Measurements from ENCODE around the gene BFSP1. TPM values are rescaled to one million over a fixed set of nuclear protein-coding genes. Genes with fewer than 3 reads are reported as not detected.

Gene BFSP1
- total RNA-seq, 1 experiment from 2014 or later = 3.9 TPM

DNA sequence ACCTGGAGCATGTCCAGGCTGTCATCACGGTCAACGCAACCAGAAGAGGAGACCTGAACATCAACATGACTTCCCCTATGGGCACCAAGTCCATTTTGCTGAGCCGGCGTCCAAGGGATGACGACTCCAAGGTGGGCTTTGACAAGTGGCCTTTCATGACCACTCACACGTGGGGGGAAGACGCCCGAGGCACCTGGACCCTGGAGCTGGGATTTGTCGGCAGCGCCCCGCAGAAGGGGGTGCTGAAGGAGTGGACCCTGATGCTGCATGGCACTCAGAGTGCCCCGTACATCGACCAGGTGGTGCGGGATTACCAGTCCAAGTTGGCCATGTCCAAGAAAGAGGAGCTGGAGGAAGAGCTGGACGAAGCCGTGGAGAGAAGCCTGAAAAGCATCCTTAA, 49.5 kb downstream of the BFSP1 start:
- peaks cover 26% of the 10 kb centered on the region for H3K27me3 Mint-ChIP-seq (ENCODE audit: insufficient read depth, unreplicated experiment)
- no peaks in the 10 kb centered on the region for H3K4me1 Mint-ChIP-seq (ENCODE audit: insufficient read depth, unreplicated experiment)
- ChIA-PET CTCF (interaction anchor here (0.6 to 1.2 kb wide), 6 partner anchors 17 to 682 kb away, joined by 3 read pairs; no protein-coding TSS in a partner anchor), POLR2A (no interaction called here)
- no peaks in the 10 kb centered on the region for H3K9me3 Mint-ChIP-seq (ENCODE audit: unreplicated experiment)
- intact Hi-C loops (cut with micrococcal nuclease) = no loop called here
- H3K4me3 Mint-ChIP-seq (ENCODE audit: unreplicated experiment) = no peak overlapping the region
- TF ChIP-seq, protein P1, sequence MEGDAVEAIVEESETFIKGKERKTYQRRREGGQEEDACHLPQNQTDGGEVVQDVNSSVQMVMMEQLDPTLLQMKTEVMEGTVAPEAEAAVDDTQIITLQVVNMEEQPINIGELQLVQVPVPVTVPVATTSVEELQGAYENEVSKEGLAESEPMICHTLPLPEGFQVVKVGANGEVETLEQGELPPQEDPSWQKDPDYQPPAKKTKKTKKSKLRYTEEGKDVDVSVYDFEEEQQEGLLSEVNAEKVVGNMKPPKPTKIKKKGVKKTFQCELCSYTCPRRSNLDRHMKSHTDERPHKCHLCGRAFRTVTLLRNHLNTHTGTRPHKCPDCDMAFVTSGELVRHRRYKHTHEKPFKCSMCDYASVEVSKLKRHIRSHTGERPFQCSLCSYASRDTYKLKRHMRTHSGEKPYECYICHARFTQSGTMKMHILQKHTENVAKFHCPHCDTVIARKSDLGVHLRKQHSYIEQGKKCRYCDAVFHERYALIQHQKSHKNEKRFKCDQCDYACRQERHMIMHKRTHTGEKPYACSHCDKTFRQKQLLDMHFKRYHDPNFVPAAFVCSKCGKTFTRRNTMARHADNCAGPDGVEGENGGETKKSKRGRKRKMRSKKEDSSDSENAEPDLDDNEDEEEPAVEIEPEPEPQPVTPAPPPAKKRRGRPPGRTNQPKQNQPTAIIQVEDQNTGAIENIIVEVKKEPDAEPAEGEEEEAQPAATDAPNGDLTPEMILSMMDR (IDR thresholded peaks at IDR 0.05; ENCODE audit: unreplicated experiment) = no peak
- no TSS peak for BruUV-seq (replicated peaks)
- no peak for DNase-seq (ENCODE audit: unreplicated experiment)
- H3K36me3 Mint-ChIP-seq (ENCODE audit: insufficient read depth, unreplicated experiment) = no peaks in the 10 kb centered on the region
- no peak overlapping the region for H3K27ac Mint-ChIP-seq (ENCODE audit: low read depth, unreplicated experiment)

DNA sequence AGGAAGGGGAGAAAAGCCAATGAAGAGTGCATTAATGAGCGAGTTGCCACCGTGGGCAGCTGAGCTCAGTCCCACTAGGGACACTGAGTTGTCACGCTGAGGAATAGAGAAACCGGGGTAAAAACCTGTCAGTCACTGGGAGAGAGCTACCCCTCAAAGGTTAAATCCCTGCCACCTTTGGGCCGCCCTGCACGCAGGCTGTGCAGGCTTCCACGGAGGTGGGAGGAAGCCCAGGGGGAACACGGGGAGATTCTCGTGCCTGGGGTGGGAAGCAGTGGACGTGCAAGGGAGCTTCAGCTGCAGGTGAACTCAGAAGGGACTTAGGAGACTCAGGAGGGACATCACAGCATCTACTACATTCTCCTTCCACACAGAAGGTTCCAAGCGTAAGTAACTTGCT, 50.5 kb downstream of the BFSP1 start:
- TF ChIP-seq, protein P1 (IDR thresholded peaks at IDR 0.05; ENCODE audit: unreplicated experiment) = no peak
- BruUV-seq (replicated peaks) = no TSS peak
- ChIA-PET CTCF (interaction anchor here (1.2 kb wide), 1 partner anchor 681 kb away, joined by 3 read pairs; no protein-coding TSS in a partner anchor), POLR2A (no interaction called here)
- Mint-ChIP-seq H3K4me1 (ENCODE audit: insufficient read depth, unreplicated experiment) (no peaks in the 10 kb centered on the region), H3K27ac (ENCODE audit: low read depth, unreplicated experiment) (no peak overlapping the region), H3K4me3 (ENCODE audit: unreplicated experiment) (no peak overlapping the region), H3K36me3 (ENCODE audit: insufficient read depth, unreplicated experiment) (no peaks in the 10 kb centered on the region), H3K9me3 (ENCODE audit: unreplicated experiment) (no peaks in the 10 kb centered on the region), H3K27me3 (ENCODE audit: insufficient read depth, unreplicated experiment) (peaks cover 16% of the 10 kb centered on the region)
- intact Hi-C loops (cut with micrococcal nuclease) = no loop called here
- DNase-seq (ENCODE audit: unreplicated experiment) = no peak

DNA sequence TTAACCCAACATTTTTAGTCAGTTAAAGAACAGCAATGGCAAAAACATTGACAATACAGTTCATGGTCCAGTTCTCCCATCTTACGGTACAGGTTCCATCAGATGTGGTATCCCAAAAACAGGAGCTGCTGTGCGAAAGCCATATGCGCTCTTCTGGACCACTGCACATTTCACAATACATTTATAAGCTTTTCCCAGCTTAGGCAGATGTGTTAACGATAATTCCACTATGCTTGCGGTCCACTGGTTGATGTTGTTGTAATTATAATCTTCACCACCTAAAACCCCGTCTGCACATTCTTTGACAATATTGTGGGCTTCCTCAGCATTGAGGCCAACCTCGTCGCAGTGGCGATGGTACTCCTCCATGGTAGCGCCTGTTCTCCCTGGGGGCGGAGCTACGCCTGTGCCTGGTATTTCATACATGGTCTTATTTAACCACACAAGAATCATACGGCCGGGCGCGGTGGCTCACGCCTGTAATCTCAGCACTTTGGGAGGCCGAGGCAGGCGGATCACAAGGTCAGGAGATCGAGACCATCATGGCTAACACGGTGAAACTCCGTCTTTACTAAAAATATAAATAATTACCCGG, 52.0 kb downstream of the BFSP1 start:
- no peak for DNase-seq (ENCODE audit: unreplicated experiment)
- Mint-ChIP-seq H3K4me1 (ENCODE audit: insufficient read depth, unreplicated experiment) (no peaks in the 10 kb centered on the region), H3K27ac (ENCODE audit: low read depth, unreplicated experiment) (no peak overlapping the region), H3K4me3 (ENCODE audit: unreplicated experiment) (no peak overlapping the region), H3K36me3 (ENCODE audit: insufficient read depth, unreplicated experiment) (peaks cover 6% of the 10 kb centered on the region), H3K9me3 (ENCODE audit: unreplicated experiment) (no peaks in the 10 kb centered on the region), H3K27me3 (ENCODE audit: insufficient read depth, unreplicated experiment) (peaks cover 14% of the 10 kb centered on the region)
- intact Hi-C loops (cut with micrococcal nuclease) = no loop called here
- CTCF ChIA-PET = interaction anchor here (0.9 to 1.1 kb wide), 2 partner anchors 25 to 670 kb away, joined by 3 read pairs; no protein-coding TSS in a partner anchor
- POLR2A ChIA-PET = interaction anchor here (0.6 kb wide), 2 partner anchors 750 to 1783 kb away, joined by 3 read pairs; no protein-coding TSS in a partner anchor
- BruUV-seq (replicated peaks) = no TSS peak
- TF ChIP-seq, protein P1 (IDR thresholded peaks at IDR 0.05; ENCODE audit: unreplicated experiment) = no peak

DNA sequence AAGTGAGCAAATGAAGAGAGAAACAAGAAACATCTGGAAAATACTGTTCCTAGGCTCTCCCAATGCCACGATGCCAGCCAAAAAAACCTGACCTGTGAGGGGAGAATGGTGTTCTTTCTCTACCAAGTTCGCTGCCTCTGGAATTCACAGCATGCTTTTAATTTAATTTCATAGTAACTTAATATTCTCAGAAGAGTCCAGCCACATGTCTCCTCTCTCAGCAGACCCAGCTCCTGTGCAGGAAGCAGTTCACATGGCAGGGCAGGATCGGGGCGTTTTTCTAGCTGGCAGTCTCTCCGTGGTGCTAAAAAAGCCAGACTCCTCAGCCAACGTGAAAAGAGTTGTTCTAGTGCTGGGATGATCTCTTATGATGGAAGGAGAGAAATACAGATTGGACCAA, 57.5 kb downstream of the BFSP1 start:
- CTCF ChIA-PET = no interaction called here
- BruUV-seq (replicated peaks) = no TSS peak
- TF ChIP-seq, protein P1 (IDR thresholded peaks at IDR 0.05; ENCODE audit: unreplicated experiment) = no peak
- no peak overlapping the region for H3K4me3 Mint-ChIP-seq (ENCODE audit: unreplicated experiment)
- no peak overlapping the region for H3K27ac Mint-ChIP-seq (ENCODE audit: low read depth, unreplicated experiment)
- no peaks in the 10 kb centered on the region for H3K4me1 Mint-ChIP-seq (ENCODE audit: insufficient read depth, unreplicated experiment)
- intact Hi-C loops (cut with micrococcal nuclease) = no loop called here
- H3K27me3 Mint-ChIP-seq (ENCODE audit: insufficient read depth, unreplicated experiment) = no peaks in the 10 kb centered on the region
- peaks cover 6% of the 10 kb centered on the region for H3K36me3 Mint-ChIP-seq (ENCODE audit: insufficient read depth, unreplicated experiment)
- no peak for DNase-seq (ENCODE audit: unreplicated experiment)
- H3K9me3 Mint-ChIP-seq (ENCODE audit: unreplicated experiment) = no peaks in the 10 kb centered on the region
- POLR2A ChIA-PET = interaction anchor here (0.7 kb wide), 1 partner anchor 367 kb away, joined by 3 read pairs; no protein-coding TSS in a partner anchor

Data from MCF 10A (cell line).